CD4-positive, alpha-beta T cell (primary cell): ENCODE results near the gene TCP11L1. TPM values are rescaled to one million over a fixed set of nuclear protein-coding genes. Genes with fewer than 3 reads are reported as not detected.

Experiments used
- ATAC-seq: fragments of 200-7000 bp; cut with Tn5 transposase; one replicate; pipeline ENCODE4 v1.10.0; 2022; ENCODE audit warnings: mild to moderate bottlenecking; ENCODE audit not compliant: poor library complexity
- CTCF ChIA-PET: fragments of 350-600 bp; sonication (Branson Sonifier 250); formaldehyde crosslinking; loops from one replicate; lab custom pipeline; 2021; ENCODE audit warnings: antibody characterized with exemption, inconsistent platforms; lab: Charles Lee
- POLR2A ChIA-PET: fragments of 350-600 bp; sonication (Branson Sonifier 250); formaldehyde crosslinking; loops from one replicate; lab custom pipeline; 2021; ENCODE audit warnings: antibody characterized with exemption, inconsistent platforms; lab: Charles Lee
- DNase-seq, 14 experiments: peaks; one replicate each; pipeline ENCODE4 v3.0.0-alpha.2; 2013 to 2020; ENCODE audit warnings: mixed read lengths in 2 of 14
- H3K27ac ChIP-seq, 2 donors: one replicate each; pipeline versions ENCODE4 v1.5.1 to v1.7.0; 2013; ENCODE audit warnings: low read length in 2 of 2, low read depth in 1 of 2, mild to moderate bottlenecking in 1 of 2
- H3K27me3 ChIP-seq, 2 experiments: 1 replicate in 1 of 2; 2 replicates in 1 of 2; pipeline versions ENCODE4 v1.6.1 to v1.7.0; 2013; ENCODE audit warnings: low read length in 2 of 2, control low read depth in 1 of 2, mild to moderate bottlenecking in 1 of 2, moderate library complexity in 1 of 2; ENCODE audit not compliant: insufficient read depth in 2 of 2, control insufficient read depth in 1 of 2
- H3K36me3 ChIP-seq: one replicate; pipeline ENCODE4 v1.6.1; 2013; ENCODE audit warnings: low read length, control low read depth; ENCODE audit not compliant: insufficient read depth
- H3K4me1 ChIP-seq: one replicate; pipeline ENCODE4 v1.6.1; 2013; ENCODE audit warnings: low read length, control low read depth; ENCODE audit not compliant: insufficient read depth
- H3K4me3 ChIP-seq: one replicate; pipeline ENCODE4 v1.5.1; 2013; ENCODE audit warnings: mild to moderate bottlenecking, low read length, moderate library complexity
- H3K9me3 ChIP-seq, 2 experiments: 1 replicate in 1 of 2; 2 replicates in 1 of 2; pipeline versions ENCODE4 v1.6.1 to v1.7.0; 2013; ENCODE audit warnings: low read length in 2 of 2, mild to moderate bottlenecking in 2 of 2, control low read depth in 1 of 2, moderate library complexity in 1 of 2; ENCODE audit not compliant: control insufficient read depth in 1 of 2, insufficient read depth in 1 of 2
- H3K27ac Mint-ChIP-seq: one replicate; pipeline ENCODE4 v1.8.0; 2020; ENCODE audit warnings: mixed read lengths
- H3K27me3 Mint-ChIP-seq: one replicate; pipeline ENCODE4 v1.8.0; 2021; ENCODE audit warnings: mixed read lengths
- H3K36me3 Mint-ChIP-seq: one replicate; pipeline ENCODE4 v1.8.0; 2021; ENCODE audit warnings: low read depth, mixed read lengths
- H3K4me1 Mint-ChIP-seq: one replicate; pipeline ENCODE4 v1.8.0; 2021; ENCODE audit warnings: low read depth, mixed read lengths
- H3K4me3 Mint-ChIP-seq: one replicate; pipeline ENCODE4 v1.8.0; 2020; ENCODE audit warnings: mild to moderate bottlenecking, mixed read lengths
- H3K9me3 Mint-ChIP-seq: one replicate; pipeline ENCODE4 v1.8.0; 2020; ENCODE audit warnings: mixed read lengths
- CTCF ChIP-seq: fragments of 200-600 bp; IDR thresholded peaks from one replicate; pipeline ENCODE4 v1.8.0; 2022; ENCODE audit warnings: antibody characterized with exemption, mild to moderate bottlenecking
- intact Hi-C, 2 experiments: fragments of 100-400 bp; cut with DNase I in 1 of 2; cut with micrococcal nuclease in 1 of 2; formaldehyde crosslinking; loops; one replicate each; pipeline versions ENCODE4 v1.15.1 to v1.9.0; 2023 to 2025; cut with DNase I, micrococcal nuclease
- total RNA-seq, 174 experiments: library from RNA in 2 of 174; stranded (reverse) in 2 of 174; gene quantifications; one replicate each; pipeline ENCODE4 v1.2.3 and lab custom pipeline; 2021 to 2026

TCP11L1 gene
- total RNA-seq, 2 experiments from 2014 or later: 9.8 to 11.9 TPM

- Histone ChIP-seq H3K9me3 (no peaks in the 10 kb centered on the region), H3K27me3 (no peaks in the 10 kb centered on the region), H3K4me1 (peaks cover 17% of the 10 kb centered on the region), H3K36me3 (peaks cover 11% of the 10 kb centered on the region), H3K27ac (no peak overlapping the region), H3K4me3 (no peak overlapping the region)
- no peak for ATAC-seq
- no peak for DNase-seq
- ChIA-PET POLR2A (interaction anchor here (2.2 to 2.9 kb wide), 3 partner anchors 10 to 25 kb away, joined by 8 to 34 read pairs (median 23); partner anchors contain the start of gene DEPDC7), CTCF (interaction anchor here (1.4 kb wide), 1 partner anchor 148 kb away, joined by 4 read pairs; the partner anchor contains the start of gene QSER1)
- no peak for TF ChIP-seq CTCF
- Mint-ChIP-seq H3K4me1 (peaks cover 17% of the 10 kb centered on the region), H3K4me3 (peak overlapping the region; percentile 91), H3K9me3 (no peaks in the 10 kb centered on the region), H3K36me3 (peaks cover 27% of the 10 kb centered on the region), H3K27me3 (no peaks in the 10 kb centered on the region), H3K27ac (peak overlapping the region; percentile 95)
- intact Hi-C loops: loop anchor here in 1 of 2 experiments (10.0 kb wide), 1 partner anchor 456 kb away; the partner anchor contains the start of gene EIF3M
These were observed 1.6 kb downstream of the TCP11L1 start for GRCh38 chr11:33040862-33041453.

- intact Hi-C loops: loop anchor here in 1 of 2 experiments (10.0 kb wide), 1 partner anchor 459 kb away; the partner anchor contains the start of gene EIF3M
- CTCF ChIA-PET: interaction anchor here (1.0 kb wide), 1 partner anchor 22 kb away, joined by 3 read pairs; no protein-coding TSS in a partner anchor
These were observed 4.0 kb downstream of the TCP11L1 start for GRCh38 chr11:33043221-33043830.

More at GRCh38 chr11:33043221-33043830, 4.0 kb downstream of the TCP11L1 start:
- no peak overlapping the region for H3K27ac ChIP-seq
- no peaks in the 10 kb centered on the region for H3K27me3 Mint-ChIP-seq
- peaks cover 17% of the 10 kb centered on the region for H3K4me1 ChIP-seq
- no peak overlapping the region for H3K4me3 ChIP-seq
- no peaks in the 10 kb centered on the region for H3K27me3 ChIP-seq
- H3K36me3 Mint-ChIP-seq: peaks cover 48% of the 10 kb centered on the region
- no peak overlapping the region for H3K27ac Mint-ChIP-seq
- ATAC-seq (no peak), DNase-seq (no peak)
- peaks cover 17% of the 10 kb centered on the region for H3K4me1 Mint-ChIP-seq
- H3K9me3 Mint-ChIP-seq: no peaks in the 10 kb centered on the region
- no peaks in the 10 kb centered on the region for H3K9me3 ChIP-seq
- peaks cover 26% of the 10 kb centered on the region for H3K36me3 ChIP-seq
- H3K4me3 Mint-ChIP-seq: no peak overlapping the region
- POLR2A ChIA-PET: no interaction called here
- no peak for TF ChIP-seq CTCF
